ENCODE results near the gene DCAF5.

DNA sequence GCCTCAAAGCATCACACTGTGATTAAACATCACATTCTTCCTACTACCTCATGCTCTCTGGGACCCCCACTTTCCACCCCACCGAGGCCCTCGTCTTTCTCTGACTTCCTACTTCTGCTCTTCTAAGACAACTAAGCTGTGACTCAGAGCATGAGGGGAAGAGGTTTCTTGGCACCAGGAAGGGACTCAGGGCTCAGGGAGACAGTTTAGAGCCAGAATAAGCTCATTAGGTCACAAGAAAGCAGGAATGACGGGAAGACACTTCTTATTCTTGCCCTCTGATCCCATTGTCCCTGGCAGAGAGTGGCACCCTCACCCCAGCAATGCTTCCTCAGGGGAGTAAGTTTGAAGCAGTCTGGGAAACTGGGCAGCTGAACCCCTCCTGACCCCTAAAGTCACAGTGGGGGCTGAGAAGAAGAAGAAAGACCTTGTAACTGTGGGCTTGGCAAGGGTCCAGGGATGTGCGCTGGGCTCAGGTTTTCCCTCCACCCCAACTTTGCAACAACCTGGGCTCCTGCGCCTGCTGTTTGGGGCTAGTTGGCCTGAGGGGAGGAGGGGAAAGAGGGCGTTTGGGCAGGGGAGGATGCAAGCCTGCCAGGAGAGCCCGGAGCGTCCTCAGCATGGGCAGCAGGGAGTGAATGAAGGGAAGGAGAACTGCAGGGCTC is 109.2 kb downstream of the DCAF5 start:
- TF ChIP-seq, protein P1, sequence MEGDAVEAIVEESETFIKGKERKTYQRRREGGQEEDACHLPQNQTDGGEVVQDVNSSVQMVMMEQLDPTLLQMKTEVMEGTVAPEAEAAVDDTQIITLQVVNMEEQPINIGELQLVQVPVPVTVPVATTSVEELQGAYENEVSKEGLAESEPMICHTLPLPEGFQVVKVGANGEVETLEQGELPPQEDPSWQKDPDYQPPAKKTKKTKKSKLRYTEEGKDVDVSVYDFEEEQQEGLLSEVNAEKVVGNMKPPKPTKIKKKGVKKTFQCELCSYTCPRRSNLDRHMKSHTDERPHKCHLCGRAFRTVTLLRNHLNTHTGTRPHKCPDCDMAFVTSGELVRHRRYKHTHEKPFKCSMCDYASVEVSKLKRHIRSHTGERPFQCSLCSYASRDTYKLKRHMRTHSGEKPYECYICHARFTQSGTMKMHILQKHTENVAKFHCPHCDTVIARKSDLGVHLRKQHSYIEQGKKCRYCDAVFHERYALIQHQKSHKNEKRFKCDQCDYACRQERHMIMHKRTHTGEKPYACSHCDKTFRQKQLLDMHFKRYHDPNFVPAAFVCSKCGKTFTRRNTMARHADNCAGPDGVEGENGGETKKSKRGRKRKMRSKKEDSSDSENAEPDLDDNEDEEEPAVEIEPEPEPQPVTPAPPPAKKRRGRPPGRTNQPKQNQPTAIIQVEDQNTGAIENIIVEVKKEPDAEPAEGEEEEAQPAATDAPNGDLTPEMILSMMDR (IDR thresholded peaks at IDR 0.05; ENCODE audit: low read length): no peak
- no peak for TF ChIP-seq EZH2phosphoT487 (IDR thresholded peaks at IDR 0.05; ENCODE audit: low read length)
- no peak for TF ChIP-seq EZH2 (optimal IDR thresholded peaks at IDR 0.05; ENCODE audit: low read depth, low read length)

Data from MM.1S (cell line).